T-helper 1 cell treated with Interleukin-12 subunit alpha and Interleukin-12 subunit beta and Interleukin-4 antibody, amounts not matched to agents 30 ng/mL and 1 ng/mL, for 36 hours (primary cell): ENCODE results near the gene GALK2. TPM values are rescaled to one million over a fixed set of nuclear protein-coding genes. Genes with fewer than 3 reads are reported as not detected.

Experiments used
- intact Hi-C: fragments of 100-400 bp; cut with micrococcal nuclease; formaldehyde crosslinking; loops from one replicate; pipeline ENCODE4 v1.15.1; 2024
- total RNA-seq: library from RNA; stranded (reverse); gene quantifications from 2 replicates; pipeline ENCODE4 v1.2.3, GENCODE V29; 2022

The GALK2 gene
- 28.1 and 31.8 TPM in 2 replicates for total RNA-seq

GRCh38 chr15:49169880-49170597 is at the start of gene GALK2:
Gene GALK2 (plus strand): TSS chr15:49170247. CDS start chr15:49170323, 76 bp downstream.
- intact Hi-C loops, result loop anchor here (1.0 to 5.0 kb wide), 8 partner anchors 15 to 1737 kb away; partner anchors contain the start of genes CEP152, COPS2, DTWD1 and EID1

- intact Hi-C loops, result no loop called here
These were observed 49.2 kb upstream of the GALK2 start for GRCh38 chr15:49120832-49121231.

GRCh38 chr15:49121901-49122300 is 48.1 kb upstream of the GALK2 start:
- intact Hi-C loops, result no loop called here

GRCh38 chr15:49122541-49123062 is 47.4 kb upstream of the GALK2 start:
- intact Hi-C loops, result no loop called here

GRCh38 chr15:49124371-49124770 is 45.7 kb upstream of the GALK2 start:
- intact Hi-C loops, result no loop called here

GRCh38 chr15:49131403-49131802 is 38.6 kb upstream of the GALK2 start:
- intact Hi-C loops, result no loop called here

- intact Hi-C loops, result no loop called here
These were observed 35.2 kb upstream of the GALK2 start for GRCh38 chr15:49134683-49135341.

GRCh38 chr15:49135342-49135857 is 34.6 kb upstream of the GALK2 start:
- intact Hi-C loops, result no loop called here

- intact Hi-C loops, result no loop called here
These were observed 34.1 kb upstream of the GALK2 start for GRCh38 chr15:49135911-49136310.

GRCh38 chr15:49137861-49138260 is 32.2 kb upstream of the GALK2 start:
- intact Hi-C loops, result no loop called here

- intact Hi-C loops, result loop anchor here (1.0 kb wide), 1 partner anchor 285 kb away; no protein-coding TSS in a partner anchor
These were observed 24.1 kb upstream of the GALK2 start for GRCh38 chr15:49145651-49146609.

- intact Hi-C loops, result no loop called here
These were observed 21.7 kb upstream of the GALK2 start for GRCh38 chr15:49148298-49148697.

GRCh38 chr15:49148727-49149126 is 21.3 kb upstream of the GALK2 start:
- intact Hi-C loops, result no loop called here

GRCh38 chr15:49151831-49152230 is 18.2 kb upstream of the GALK2 start:
- intact Hi-C loops, result loop anchor here (5.0 to 10.0 kb wide), 2 partner anchors 913 to 975 kb away; partner anchors contain the start of gene MYEF2

- intact Hi-C loops, result loop anchor here (5.0 to 10.0 kb wide), 2 partner anchors 912 to 975 kb away; partner anchors contain the start of gene MYEF2
These were observed 17.3 kb upstream of the GALK2 start for GRCh38 chr15:49152552-49153312.

- intact Hi-C loops, result loop anchor here (2.0 to 10.0 kb wide), 6 partner anchors 292 to 1270 kb away; partner anchors contain the start of genes DUT, MYEF2 and USP8
These were observed 15.7 kb upstream of the GALK2 start for GRCh38 chr15:49154359-49154758.

- intact Hi-C loops, result loop anchor here (1.0 to 10.0 kb wide), 18 partner anchors 16 to 1753 kb away; partner anchors contain the start of genes CEP152, DUT, EID1 and FAM227B
These were observed 15.3 kb upstream of the GALK2 start for GRCh38 chr15:49154799-49155109.

GRCh38 chr15:49155110-49155833 is 14.8 kb upstream of the GALK2 start, which contains the start of gene COPS2:
Gene COPS2 (minus strand): TSS chr15:49155599. CDS start chr15:49155578, 21 bp downstream.
- intact Hi-C loops, result loop anchor here (1.0 to 10.0 kb wide), 17 partner anchors 15 to 1752 kb away; partner anchors contain the start of genes CEP152, DUT, EID1 and FAM227B
